Measurements from ENCODE around the gene ASIC2.

ASIC2 gene

GRCh38 chr17:33151565-33151964, 141.5 kb downstream of the ASIC2 start:
- DNase-seq: no peak

GRCh38 chr17:33145941-33146340, 147.2 kb downstream of the ASIC2 start:
- no peak for DNase-seq

- DNase-seq: no peak
Observed at GRCh38 chr17:33144837-33145236, 148.3 kb downstream of the ASIC2 start.

GRCh38 chr17:33142705-33143299, 150.3 kb downstream of the ASIC2 start:
- peak; percentile 20 for DNase-seq

- DNase-seq: no peak
Observed at GRCh38 chr17:33140413-33141099, 152.5 kb downstream of the ASIC2 start.

- no peak for DNase-seq
Observed at GRCh38 chr17:33138627-33139026, 154.5 kb downstream of the ASIC2 start.

GRCh38 chr17:33137426-33137825, 155.7 kb downstream of the ASIC2 start:
- no peak for DNase-seq

- DNase-seq: no peak
Observed at GRCh38 chr17:33135691-33136090, 157.4 kb downstream of the ASIC2 start.

- DNase-seq: no peak
Observed at GRCh38 chr17:33131620-33132019, 161.5 kb downstream of the ASIC2 start.

GRCh38 chr17:33127706-33128105, 165.4 kb downstream of the ASIC2 start:
- no peak for DNase-seq

- no peak for DNase-seq
Observed at GRCh38 chr17:33126086-33126485, 167.0 kb downstream of the ASIC2 start.

- DNase-seq: no peak
Observed at GRCh38 chr17:33125552-33125950, 167.5 kb downstream of the ASIC2 start.

- no peak for DNase-seq
Observed at GRCh38 chr17:33124871-33125551, 168.1 kb downstream of the ASIC2 start.

- no peak for DNase-seq
Observed at GRCh38 chr17:33124185-33124584, 168.9 kb downstream of the ASIC2 start.

GRCh38 chr17:33121756-33122155, 171.3 kb downstream of the ASIC2 start:
- no peak for DNase-seq

GRCh38 chr17:33121272-33121671, 171.8 kb downstream of the ASIC2 start:
- no peak for DNase-seq

- DNase-seq: no peak
Observed at GRCh38 chr17:33120103-33120502, 173.0 kb downstream of the ASIC2 start.

GRCh38 chr17:33118391-33119075, 174.6 kb downstream of the ASIC2 start:
- DNase-seq: no peak

- no peak for DNase-seq
Observed at GRCh38 chr17:33116021-33116551, 177.0 kb downstream of the ASIC2 start.

GRCh38 chr17:33115366-33115765, 177.7 kb downstream of the ASIC2 start:
- no peak for DNase-seq

GRCh38 chr17:33113991-33114370, 179.1 kb downstream of the ASIC2 start:
- no peak for DNase-seq

- DNase-seq: no peak
Observed at GRCh38 chr17:33113276-33113990, 179.7 kb downstream of the ASIC2 start.

- no peak for DNase-seq
Observed at GRCh38 chr17:33112763-33113162, 180.3 kb downstream of the ASIC2 start.
